K562 (cell line): Measurements from ENCODE around the gene NLRP10.

Experiments used
- ELF4 ChIP-seq: fragments of 450-650 bp; formaldehyde crosslinking; IDR thresholded peaks from 2 replicates; pipeline ENCODE4 v1.4.0; 2022; ENCODE audit warnings: missing genetic modification characterization
- ESRRA ChIP-seq: fragments of 450-650 bp; IDR thresholded peaks from 2 replicates; pipeline ENCODE4 v1.6.1; 2014; ENCODE audit warnings: low read depth, mild to moderate bottlenecking, moderate library complexity, borderline replicate concordance
- FOXO4 ChIP-seq: fragments of 450-650 bp; formaldehyde crosslinking; IDR thresholded peaks from 2 replicates; pipeline ENCODE4 v1.4.0; 2020; ENCODE audit warnings: mild to moderate bottlenecking, moderate library complexity
- NFE2L1 ChIP-seq: fragments of 450-650 bp; IDR thresholded peaks from 2 replicates; pipeline ENCODE4 v1.6.1; 2016; ENCODE audit warnings: missing genetic modification characterization, low read depth, mild to moderate bottlenecking, missing compliant biosample characterization, moderate library complexity, borderline replicate concordance
- NR4A1 ChIP-seq, 2 experiments: fragments of 250-450 bp in 1 of 2; fragments of 450-650 bp in 1 of 2; sonication (Bioruptor Pico) in 1 of 2; IDR thresholded peaks; 2 replicates each; pipeline versions ENCODE4 v1.4.0 to v1.6.1; 2016 to 2020; ENCODE audit warnings: mild to moderate bottlenecking in 2 of 2, missing compliant biosample characterization in 1 of 2, missing genetic modification characterization in 1 of 2, moderate library complexity in 1 of 2
- POLR2AphosphoS5 ChIP-seq: IDR thresholded peaks from 2 replicates; pipeline ENCODE4 v1.6.1; 2011; ENCODE audit warnings: mild to moderate bottlenecking, low read depth, low read length, moderate library complexity; ENCODE audit not compliant: control insufficient read depth, insufficient read depth
- RAD21 ChIP-seq, 2 experiments: fragments of 250-450 bp in 1 of 2; fragments of 450-650 bp in 1 of 2; sonication (Bioruptor Pico) in 1 of 2; formaldehyde crosslinking in 1 of 2; IDR thresholded peaks in 1 of 2; conservative IDR thresholded peaks in 1 of 2; 2 replicates each; pipeline versions ENCODE4 v1.4.0 to v1.8.0; 2020 to 2022; ENCODE audit warnings: mild to moderate bottlenecking in 2 of 2, moderate library complexity in 1 of 2
- SMAD4 ChIP-seq: fragments of 250-450 bp; sonication (Bioruptor Pico); conservative IDR thresholded peaks from 2 replicates; pipeline ENCODE4 v1.8.0; 2021; ENCODE audit warnings: inconsistent platforms, mild to moderate bottlenecking, moderate library complexity
- ZBTB49 ChIP-seq: sonication (generic); formaldehyde crosslinking; IDR thresholded peaks from 2 replicates; pipeline ENCODE4 v1.8.0; 2022; ENCODE audit warnings: missing genetic modification reagents, mild to moderate bottlenecking, borderline replicate concordance
- ZNF395 ChIP-seq: fragments of 200-800 bp; sonication (Bioruptor generic); IDR thresholded peaks from 2 replicates; pipeline ENCODE4 v1.6.1; 2017; ENCODE audit warnings: missing genetic modification characterization, missing compliant biosample characterization
- ZNF592 ChIP-seq: fragments of 450-650 bp; IDR thresholded peaks from 2 replicates; pipeline ENCODE4 v1.6.1; 2017; ENCODE audit warnings: antibody characterized with exemption, mild to moderate bottlenecking

GRCh38 chr11:7949934-7950333 is 15.3 kb downstream of the NLRP10 start:
- TF ChIP-seq FOXO4 (CRISPR knock-in tag) (no peak), ZBTB49 (CRISPR knock-in tag) (no peak), RAD21 (CRISPR knock-in tag; conservative IDR thresholded peaks at IDR 0.05 in 1 of 2, IDR thresholded peaks at IDR 0.05 in 1 of 2) (no peak), SMAD4 (CRISPR knock-in tag) (no peak), NR4A1 (CRISPR knock-in tag; IDR thresholded peaks at IDR 0.05) (no peak), NR4A1 (tag; IDR thresholded peaks at IDR 0.05) (no peak), ZNF395 (no peak), POLR2AphosphoS5 (no peak), ESRRA (no peak), ELF4 (no peak), ZNF592 (no peak), NFE2L1 (tag) (no peak)
